GM21786 (cell line): ENCODE results near the gene WBP2.
"Not testable (repeated sequence)": the region's sequence is repeated elsewhere in the genome, so short reads cannot be mapped to it uniquely, and the experiment has no call there.

Experiments used
- ATAC-seq: cut with Tn5 transposase; IDR thresholded peaks from one replicate; pipeline ENCODE4 v1.9.1; 2021; ENCODE audit not compliant: unreplicated experiment

WBP2 gene

DNA sequence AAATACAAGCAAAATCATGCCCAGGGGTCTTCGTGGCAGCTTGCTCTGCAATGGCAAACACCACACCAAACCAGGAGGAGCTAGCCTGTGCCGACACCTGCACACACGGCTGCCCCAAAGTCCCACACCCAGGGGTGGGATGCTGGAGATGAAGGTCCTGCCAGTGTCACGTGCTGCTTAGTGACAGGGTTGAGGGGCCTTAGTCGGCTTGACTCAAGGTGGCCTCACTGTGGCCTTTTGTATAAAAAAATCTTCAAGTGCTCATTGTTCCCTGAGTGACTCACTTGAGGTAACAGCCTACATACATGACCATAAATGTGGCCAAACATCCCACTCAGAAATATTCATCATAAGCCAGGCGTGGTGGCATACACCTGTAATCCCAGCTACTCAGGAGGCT lies 34.3 kb upstream of the WBP2 start:
- no peak for ATAC-seq

- ATAC-seq = no peak
These were observed 33.3 kb upstream of the WBP2 start for GRCh38 chr17:75888484-75888883.

DNA sequence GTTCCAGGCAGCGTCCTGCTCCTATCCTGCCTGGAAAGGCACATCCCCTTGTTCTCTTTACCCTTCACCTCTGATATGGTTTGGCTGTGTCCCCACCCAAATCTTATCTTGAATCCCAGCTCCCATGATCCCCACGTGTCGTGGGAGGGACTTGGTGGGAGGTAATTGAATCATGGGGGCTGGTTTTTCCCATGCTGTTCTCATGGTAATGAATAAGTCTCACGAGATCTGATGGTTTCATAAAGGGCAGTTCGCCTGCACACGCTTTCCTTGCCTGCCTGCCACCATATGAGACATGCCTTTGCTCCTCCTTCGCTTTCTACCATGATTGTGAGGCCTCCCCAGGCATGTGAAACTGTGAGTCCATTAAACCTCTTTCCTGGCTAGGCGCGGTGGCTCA lies 30.7 kb upstream of the WBP2 start:
- ATAC-seq = not testable (repeated sequence)

- no peak for ATAC-seq
These were observed 30.3 kb upstream of the WBP2 start for GRCh38 chr17:75885431-75885830.

DNA sequence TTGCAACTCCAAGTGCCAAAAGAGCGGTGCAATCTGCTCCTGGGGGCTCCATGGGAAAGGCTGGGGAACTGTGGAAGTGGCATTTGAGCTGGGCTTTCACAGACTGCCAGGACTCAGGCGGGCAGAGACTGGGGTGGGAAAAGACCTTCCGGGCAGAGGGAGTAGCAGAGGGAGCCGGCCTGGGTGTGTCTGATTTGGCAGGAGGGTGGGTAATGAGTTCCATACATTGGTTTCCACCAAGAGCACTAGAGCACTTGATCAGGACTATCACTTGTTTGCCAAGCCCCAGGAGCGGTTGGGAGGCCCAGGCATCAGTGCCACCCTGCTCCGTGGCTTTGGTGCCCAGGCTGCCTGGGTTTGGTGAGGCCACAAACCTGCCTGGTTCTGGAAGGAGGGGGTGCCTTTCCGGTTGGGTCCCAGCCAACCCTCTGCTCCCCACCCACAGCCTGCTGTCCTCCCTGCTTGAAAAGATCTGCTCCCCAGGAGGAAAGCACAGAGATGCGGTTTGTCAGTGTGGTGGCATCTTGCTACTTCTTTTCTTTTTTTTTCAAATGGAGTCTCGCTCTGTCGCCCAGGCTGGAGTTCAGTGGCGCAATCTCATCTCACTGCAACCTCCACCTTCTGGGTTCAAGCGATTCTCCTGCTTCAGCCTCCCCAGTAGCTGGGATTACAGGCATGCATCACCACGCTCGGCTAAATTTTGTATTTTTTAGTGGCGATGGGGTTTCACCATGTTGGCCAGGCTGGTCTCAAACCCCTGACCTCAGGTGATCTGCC lies 26.7 kb upstream of the WBP2 start:
- no peak for ATAC-seq

- no peak for ATAC-seq
These were observed 25.1 kb upstream of the WBP2 start for GRCh38 chr17:75880266-75880665.

DNA sequence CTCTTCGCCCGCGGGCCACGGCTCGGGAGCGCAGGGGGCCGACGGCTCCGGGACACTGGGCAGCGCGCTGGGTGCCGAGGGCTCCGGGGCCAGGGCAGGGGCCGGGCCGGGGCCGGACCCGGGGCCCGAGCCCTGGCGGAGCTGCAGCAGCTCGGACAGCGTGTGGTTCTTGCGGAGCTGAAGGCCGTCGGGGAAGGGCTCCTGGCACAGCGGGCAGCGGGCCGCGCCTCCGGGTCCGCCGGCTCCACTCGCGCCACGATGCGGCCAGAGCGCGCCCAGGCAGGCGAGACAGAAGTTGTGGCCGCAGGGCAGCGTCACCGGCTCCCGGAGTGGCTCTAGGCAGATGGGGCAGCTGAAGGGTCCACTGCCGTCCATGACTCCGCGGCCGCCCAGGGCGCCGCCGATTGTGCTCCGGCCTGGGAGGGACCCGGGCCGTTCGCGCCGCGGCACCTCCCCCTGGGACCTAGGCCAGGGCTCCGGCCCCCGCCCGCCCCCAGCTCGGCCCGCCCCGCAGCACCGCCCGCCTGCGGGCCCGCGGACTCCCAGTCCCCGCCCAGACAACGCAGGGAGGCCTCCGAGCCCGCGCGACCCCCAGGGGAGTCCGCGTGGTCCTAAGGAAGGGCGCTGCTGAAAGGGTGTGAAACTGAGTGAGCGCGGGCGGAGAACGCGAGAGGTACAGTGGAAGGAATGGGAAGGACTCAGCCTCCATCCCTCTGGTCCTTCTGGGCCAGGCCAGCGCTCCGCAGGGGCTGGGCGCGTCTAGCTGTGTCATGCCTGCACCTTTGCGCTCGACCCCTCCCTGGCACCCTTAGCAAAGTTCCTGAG lies 23.3 kb upstream of the WBP2 start, which contains the start of gene TRIM47:
Gene TRIM47, minus strand, starts transcription at position 408 of the 825 bp plus-strand sequence. Its CDS starts 33 bp downstream, at position 375.
- ATAC-seq = no peak

- ATAC-seq = no peak
These were observed 22.6 kb upstream of the WBP2 start for GRCh38 chr17:75877752-75878173.

DNA sequence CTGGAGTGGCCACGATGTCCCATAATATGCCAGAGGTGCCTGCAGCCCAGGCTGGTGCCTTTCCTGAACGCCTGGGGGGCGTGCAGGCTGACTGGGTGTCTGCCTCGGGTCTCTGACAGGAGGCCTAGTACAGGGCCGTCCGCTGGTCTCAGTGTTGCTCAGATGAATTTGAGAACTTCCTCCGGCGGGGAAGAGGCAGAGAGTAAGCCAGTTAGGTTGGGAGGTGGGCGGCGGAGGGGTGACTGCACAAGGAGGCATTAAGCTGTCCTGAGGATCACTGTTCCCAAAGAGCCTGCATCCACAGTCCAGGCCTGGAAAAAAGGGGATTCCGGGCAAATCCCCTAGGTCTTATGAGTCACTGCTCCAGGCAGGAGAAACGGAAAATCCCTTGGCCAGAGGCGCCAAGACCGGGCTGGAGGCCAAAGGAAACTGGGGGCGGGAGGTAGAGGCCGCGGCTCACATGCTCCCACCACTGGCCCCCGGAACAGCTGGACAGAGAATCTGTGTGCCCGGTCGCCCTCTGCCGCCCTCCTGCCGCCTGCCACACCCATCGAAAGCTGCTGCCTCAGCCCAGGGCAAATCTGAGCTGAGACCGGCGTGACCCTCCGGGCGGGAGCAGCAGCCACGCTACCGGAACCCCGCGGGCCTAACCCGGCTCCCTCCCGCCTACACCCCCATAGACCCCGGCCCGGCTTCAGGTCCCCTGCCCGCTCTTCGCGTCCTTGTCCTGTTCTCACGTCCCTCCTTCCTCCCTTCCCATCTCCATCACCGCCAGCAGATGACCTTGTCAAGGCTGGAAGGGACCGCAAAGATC lies 22.0 kb upstream of the WBP2 start:
- no peak for ATAC-seq

DNA sequence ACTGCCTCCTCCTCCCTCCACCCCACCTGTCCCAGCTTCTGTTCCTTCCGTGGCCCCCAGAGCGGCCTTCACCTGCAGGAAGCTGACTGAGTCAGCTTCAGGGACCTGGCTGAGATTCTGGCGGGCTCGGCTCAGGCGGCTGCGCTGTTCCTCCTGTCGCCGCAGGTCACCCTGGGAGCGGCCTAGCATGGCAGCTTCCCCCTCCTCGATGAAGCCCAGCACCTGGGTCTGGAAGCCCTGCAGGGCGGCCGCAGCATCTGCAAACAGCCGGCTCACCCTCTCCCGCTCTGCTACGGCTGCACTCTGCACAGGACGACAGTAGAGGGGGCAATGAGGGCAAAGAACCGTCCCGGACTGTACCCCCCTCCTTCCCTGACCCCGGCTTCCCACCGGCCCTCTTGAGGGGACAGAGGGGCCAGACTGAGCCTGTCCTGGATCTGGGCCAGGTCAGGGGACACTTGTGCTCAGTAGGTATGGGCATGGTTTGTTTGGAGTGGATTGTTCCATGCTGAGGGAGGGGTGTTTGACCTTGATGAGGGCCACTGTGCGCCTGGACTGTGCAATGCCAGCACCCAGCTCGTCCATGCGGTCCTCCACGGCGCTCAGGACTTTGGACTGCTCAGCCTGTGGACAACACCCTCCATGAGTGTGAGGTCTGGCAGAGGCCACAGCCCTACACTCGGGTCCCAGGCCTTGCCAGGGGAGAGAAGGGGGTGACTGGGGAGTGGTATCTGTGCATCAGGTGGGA lies 21.2 kb upstream of the WBP2 start:
- ATAC-seq = no peak

DNA sequence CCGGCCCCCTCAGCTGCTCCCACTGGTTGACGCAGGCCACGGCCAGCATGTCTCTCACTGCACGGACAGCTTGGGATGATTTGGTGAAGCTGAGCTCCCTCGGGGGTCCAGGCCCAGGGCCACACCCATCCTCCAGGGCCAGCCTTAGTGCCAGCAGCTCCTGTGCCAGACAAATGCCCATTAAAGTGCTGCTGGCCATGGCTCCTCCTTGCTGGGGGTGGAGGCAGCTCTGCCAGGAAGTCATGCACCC lies 20.7 kb upstream of the WBP2 start:
- ATAC-seq = no peak

GRCh38 chr17:75875182-75875939 lies 20.2 kb upstream of the WBP2 start:
- ATAC-seq = no peak

GRCh38 chr17:75874323-75875181 lies 19.4 kb upstream of the WBP2 start:
- no peak for ATAC-seq

GRCh38 chr17:75873587-75874322 lies 18.6 kb upstream of the WBP2 start:
- no peak for ATAC-seq

- ATAC-seq = no peak
These were observed 17.6 kb upstream of the WBP2 start for GRCh38 chr17:75872434-75873351.

- not testable (repeated sequence) for ATAC-seq
These were observed 15.1 kb upstream of the WBP2 start for GRCh38 chr17:75870228-75870627.
